ENCODE measurements around the gene GIT2.
A peak's percentile ranks its signal among the peaks of the same experiment; 100 is the strongest.

Gene GIT2

DNA sequence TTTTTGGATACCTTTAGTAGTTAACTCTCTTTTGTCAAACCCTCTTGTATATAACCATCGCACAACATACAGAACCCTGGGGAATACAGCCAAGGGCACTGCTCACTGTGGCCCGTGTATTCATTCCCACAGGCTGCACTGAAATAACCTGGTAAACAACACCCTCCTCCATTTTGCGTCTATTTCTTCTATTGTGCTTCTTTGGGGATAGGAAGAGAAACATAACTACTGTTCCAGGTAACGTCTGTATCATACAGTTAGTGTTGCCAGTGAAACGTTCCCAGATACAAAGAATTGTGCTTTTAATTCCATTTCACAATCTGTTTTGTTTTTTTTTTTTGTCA lies 42.5 kb upstream of the GIT2 start:
- peaks cover 9 to 64% of the 10 kb centered on the region in 2 experiments; a peak in 2 of 3 replicates for H3K36me3 ChIP-seq (ENCODE audit: control insufficient read depth in 2 of 2, insufficient read depth in 1 of 2, low read length in 2 of 2)
- POLR2A ChIA-PET: no interaction called here
- H3K4me1 ChIP-seq (ENCODE audit: control insufficient read depth, insufficient read depth, low read length): peaks cover 13% of the 10 kb centered on the region
- TF ChIP-seq, protein P1, sequence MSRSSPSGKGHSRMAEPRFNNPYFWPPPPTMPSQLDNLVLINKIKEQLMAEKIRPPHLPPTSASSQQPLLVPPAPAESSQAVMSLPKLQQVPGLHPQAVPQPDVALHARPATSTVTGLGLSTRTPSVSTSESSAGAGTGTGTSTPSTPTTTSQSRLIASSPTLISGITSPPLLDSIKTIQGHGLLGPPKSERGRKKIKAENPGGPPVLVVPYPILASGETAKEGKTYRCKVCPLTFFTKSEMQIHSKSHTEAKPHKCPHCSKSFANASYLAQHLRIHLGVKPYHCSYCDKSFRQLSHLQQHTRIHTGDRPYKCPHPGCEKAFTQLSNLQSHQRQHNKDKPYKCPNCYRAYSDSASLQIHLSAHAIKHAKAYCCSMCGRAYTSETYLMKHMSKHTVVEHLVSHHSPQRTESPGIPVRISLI (tag by site-specific recombination; IDR thresholded peaks at IDR 0.05): no peak
- 0 out of 2 replicates have a peak, but pooled peaks have one; percentile 2 for TF ChIP-seq ZNF654 (tag by site-specific recombination; IDR thresholded peaks at IDR 0.05; ENCODE audit: low read depth)
- TF ChIP-seq ZNF2 (tag by site-specific recombination; IDR thresholded peaks at IDR 0.05): no peak
- H3K27ac ChIP-seq (ENCODE audit: extremely low read depth, low read depth, low read length): no peak overlapping the region
- CTCF ChIA-PET: interaction anchor here (0.6 kb wide), 1 partner anchor 15 kb away, joined by 3 read pairs; no protein-coding TSS in a partner anchor
- H3K9me3 ChIP-seq (ENCODE audit: control insufficient read depth, insufficient read depth, low read depth, low read length): no peaks in the 10 kb centered on the region
- H3K4me3 ChIP-seq (ENCODE audit: low read depth, low read length): no peak overlapping the region

DNA sequence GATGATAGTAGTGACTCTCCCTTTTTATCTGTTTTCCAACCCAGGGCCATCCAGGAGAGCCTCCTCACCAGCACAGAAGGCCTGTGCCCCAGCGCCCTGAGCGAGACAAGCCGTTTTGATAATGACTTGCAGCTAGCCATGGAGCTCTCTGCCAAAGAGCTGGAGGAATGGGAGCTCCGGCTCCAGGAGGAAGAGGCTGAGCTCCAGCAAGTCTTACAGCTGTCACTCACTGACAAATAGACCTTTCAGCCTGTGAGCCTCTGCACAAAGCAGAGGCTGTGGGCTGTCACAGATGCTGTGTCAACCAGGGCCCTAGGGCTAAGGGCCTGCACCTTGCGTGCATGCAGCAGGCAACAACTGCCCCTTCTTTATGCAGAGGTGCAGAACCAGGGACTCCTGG lies 41.1 kb upstream of the GIT2 start:
- TF ChIP-seq GLI4 (tag by site-specific recombination; IDR thresholded peaks at IDR 0.05) (no peak), ZNF157 (tag by site-specific recombination; IDR thresholded peaks at IDR 0.05) (no peak), ZNF747 (tag by site-specific recombination; IDR thresholded peaks at IDR 0.05) (no peak), ZNF624 (tag by site-specific recombination; IDR thresholded peaks at IDR 0.05) (no peak), ZBTB17 (tag by site-specific recombination; IDR thresholded peaks at IDR 0.05) (no peak), ZNF423 (tag by site-specific recombination; IDR thresholded peaks at IDR 0.05) (no peak), BCL11B (tag by site-specific recombination; IDR thresholded peaks at IDR 0.05; ENCODE audit: low read depth) (no peak), ZNF146 (tag by site-specific recombination; IDR thresholded peaks at IDR 0.05) (no peak), ZNF629 (tag by site-specific recombination; IDR thresholded peaks at IDR 0.05) (no peak), SP3 (tag by site-specific recombination; IDR thresholded peaks at IDR 0.05) (no peak), ZNF311 (tag by site-specific recombination; IDR thresholded peaks at IDR 0.05; ENCODE audit: borderline replicate concordance) (no peak), ZNF837 (tag by site-specific recombination; IDR thresholded peaks at IDR 0.05) (no peak), ZNF701 (tag by site-specific recombination; IDR thresholded peaks at IDR 0.05) (no peak), SALL2 (tag by site-specific recombination; IDR thresholded peaks at IDR 0.05; ENCODE audit: borderline replicate concordance) (no peak), ZNF529 (tag by site-specific recombination; IDR thresholded peaks at IDR 0.05; ENCODE audit: insufficient replicate concordance) (no peak), ZNF610 (tag by site-specific recombination; IDR thresholded peaks at IDR 0.05; ENCODE audit: borderline replicate concordance) (no peak), ZNF596 (tag by site-specific recombination; IDR thresholded peaks at IDR 0.05) (no peak)
- TF ChIP-seq, protein P2, sequence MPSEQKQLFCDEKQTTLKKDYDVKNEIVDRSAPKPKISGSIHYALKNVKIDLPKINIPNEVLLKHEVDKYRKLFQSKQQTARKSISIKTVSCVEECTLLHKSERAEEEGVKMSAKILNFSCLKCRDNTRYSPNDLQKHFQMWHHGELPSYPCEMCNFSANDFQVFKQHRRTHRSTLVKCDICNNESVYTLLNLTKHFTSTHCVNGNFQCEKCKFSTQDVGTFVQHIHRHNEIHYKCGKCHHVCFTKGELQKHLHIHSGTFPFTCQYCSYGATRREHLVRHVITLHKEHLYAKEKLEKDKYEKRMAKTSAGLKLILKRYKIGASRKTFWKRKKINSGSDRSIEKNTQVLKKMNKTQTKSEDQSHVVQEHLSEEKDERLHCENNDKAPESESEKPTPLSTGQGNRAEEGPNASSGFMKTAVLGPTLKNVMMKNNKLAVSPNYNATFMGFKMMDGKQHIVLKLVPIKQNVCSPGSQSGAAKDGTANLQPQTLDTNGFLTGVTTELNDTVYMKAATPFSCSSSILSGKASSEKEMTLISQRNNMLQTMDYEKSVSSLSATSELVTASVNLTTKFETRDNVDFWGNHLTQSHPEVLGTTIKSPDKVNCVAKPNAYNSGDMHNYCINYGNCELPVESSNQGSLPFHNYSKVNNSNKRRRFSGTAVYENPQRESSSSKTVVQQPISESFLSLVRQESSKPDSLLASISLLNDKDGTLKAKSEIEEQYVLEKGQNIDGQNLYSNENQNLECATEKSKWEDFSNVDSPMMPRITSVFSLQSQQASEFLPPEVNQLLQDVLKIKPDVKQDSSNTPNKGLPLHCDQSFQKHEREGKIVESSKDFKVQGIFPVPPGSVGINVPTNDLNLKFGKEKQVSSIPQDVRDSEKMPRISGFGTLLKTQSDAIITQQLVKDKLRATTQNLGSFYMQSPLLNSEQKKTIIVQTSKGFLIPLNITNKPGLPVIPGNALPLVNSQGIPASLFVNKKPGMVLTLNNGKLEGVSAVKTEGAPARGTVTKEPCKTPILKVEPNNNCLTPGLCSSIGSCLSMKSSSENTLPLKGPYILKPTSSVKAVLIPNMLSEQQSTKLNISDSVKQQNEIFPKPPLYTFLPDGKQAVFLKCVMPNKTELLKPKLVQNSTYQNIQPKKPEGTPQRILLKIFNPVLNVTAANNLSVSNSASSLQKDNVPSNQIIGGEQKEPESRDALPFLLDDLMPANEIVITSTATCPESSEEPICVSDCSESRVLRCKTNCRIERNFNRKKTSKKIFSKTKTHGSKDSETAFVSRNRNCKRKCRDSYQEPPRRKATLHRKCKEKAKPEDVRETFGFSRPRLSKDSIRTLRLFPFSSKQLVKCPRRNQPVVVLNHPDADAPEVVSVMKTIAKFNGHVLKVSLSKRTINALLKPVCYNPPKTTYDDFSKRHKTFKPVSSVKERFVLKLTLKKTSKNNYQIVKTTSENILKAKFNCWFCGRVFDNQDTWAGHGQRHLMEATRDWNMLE (tag by site-specific recombination; conservative IDR thresholded peaks at IDR 0.05; ENCODE audit: low read depth): no peak
- TF ChIP-seq, protein P3, sequence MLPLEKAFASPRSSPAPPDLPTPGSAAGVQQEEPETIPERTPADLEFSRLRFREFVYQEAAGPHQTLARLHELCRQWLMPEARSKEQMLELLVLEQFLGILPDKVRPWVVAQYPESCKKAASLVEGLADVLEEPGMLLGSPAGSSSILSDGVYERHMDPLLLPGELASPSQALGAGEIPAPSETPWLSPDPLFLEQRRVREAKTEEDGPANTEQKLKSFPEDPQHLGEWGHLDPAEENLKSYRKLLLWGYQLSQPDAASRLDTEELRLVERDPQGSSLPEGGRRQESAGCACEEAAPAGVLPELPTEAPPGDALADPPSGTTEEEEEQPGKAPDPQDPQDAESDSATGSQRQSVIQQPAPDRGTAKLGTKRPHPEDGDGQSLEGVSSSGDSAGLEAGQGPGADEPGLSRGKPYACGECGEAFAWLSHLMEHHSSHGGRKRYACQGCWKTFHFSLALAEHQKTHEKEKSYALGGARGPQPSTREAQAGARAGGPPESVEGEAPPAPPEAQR (tag by site-specific recombination; IDR thresholded peaks at IDR 0.05): no peak
- TF ChIP-seq, protein P4, sequence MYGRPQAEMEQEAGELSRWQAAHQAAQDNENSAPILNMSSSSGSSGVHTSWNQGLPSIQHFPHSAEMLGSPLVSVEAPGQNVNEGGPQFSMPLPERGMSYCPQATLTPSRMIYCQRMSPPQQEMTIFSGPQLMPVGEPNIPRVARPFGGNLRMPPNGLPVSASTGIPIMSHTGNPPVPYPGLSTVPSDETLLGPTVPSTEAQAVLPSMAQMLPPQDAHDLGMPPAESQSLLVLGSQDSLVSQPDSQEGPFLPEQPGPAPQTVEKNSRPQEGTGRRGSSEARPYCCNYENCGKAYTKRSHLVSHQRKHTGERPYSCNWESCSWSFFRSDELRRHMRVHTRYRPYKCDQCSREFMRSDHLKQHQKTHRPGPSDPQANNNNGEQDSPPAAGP (tag by site-specific recombination; IDR thresholded peaks at IDR 0.05): no peak
- POLR2A ChIA-PET: no interaction called here
- Histone ChIP-seq H3K4me3 (ENCODE audit: low read depth, low read length) (no peak overlapping the region), H3K27ac (ENCODE audit: extremely low read depth, low read depth, low read length) (no peak overlapping the region), H3K36me3 (ENCODE audit: control insufficient read depth in 2 of 2, insufficient read depth in 1 of 2, low read length in 2 of 2) (peaks cover 11 to 66% of the 10 kb centered on the region in 2 experiments; a peak in 2 of 3 replicates), H3K4me1 (ENCODE audit: control insufficient read depth, insufficient read depth, low read length) (peaks cover 13% of the 10 kb centered on the region), H3K9me3 (ENCODE audit: control insufficient read depth, insufficient read depth, low read depth, low read length) (no peaks in the 10 kb centered on the region)
- CTCF ChIA-PET: no interaction called here
